ENCODE measurements around the gene SPINK7.
"Not testable (repeated sequence)": the region's sequence is repeated elsewhere in the genome, so short reads cannot be mapped to it uniquely, and the experiment has no call there.

GRCh38 chr5:148320011-148320963 is 8.1 kb downstream of the SPINK7 start:
- not testable (repeated sequence) for TF ChIP-seq POLR2A, CTCF, EP300 (IDR thresholded peaks at IDR 0.05)
